NT2/D1 (cell line): ENCODE results near the gene NR2F1-AS1.

Experiments
- SUZ12 ChIP-seq: IDR thresholded peaks from 2 replicates; pipeline ENCODE4 v1.6.1; 2011; ENCODE audit not compliant: insufficient read length, insufficient read depth; ENCODE audit errors: extremely low read depth
- YY1 ChIP-seq: IDR thresholded peaks from 2 replicates; pipeline ENCODE4 v1.6.1; 2011; ENCODE audit not compliant: insufficient read length, insufficient read depth
- ZNF274 ChIP-seq: IDR thresholded peaks from 2 replicates; pipeline ENCODE4 v1.6.1; 2011; ENCODE audit warnings: mild to moderate bottlenecking, low read depth, low read length

- TF ChIP-seq YY1 (no peak), ZNF274 (no peak), SUZ12 (no peak)
Observed at GRCh38 chr5:93606382-93606752, 25.3 kb upstream of the NR2F1-AS1 start.
